Fibroblast of lung (primary cell): Measurements from ENCODE around the gene PDIA5.

Source experiments
- EZH2 ChIP-seq: IDR thresholded peaks from 2 replicates; pipeline ENCODE4 v1.5.1; 2012; ENCODE audit warnings: low read length, control low read depth, mild to moderate bottlenecking; ENCODE audit errors: missing control alignments
- TF ChIP-seq, protein P1 (sequence below), 2 donors: IDR thresholded peaks in 1 of 2; conservative IDR thresholded peaks in 1 of 2; 1 replicate in 1 of 2; 2 replicates in 1 of 2; pipeline ENCODE4 v1.5.1; 2011 to 2012; ENCODE audit warnings: low read length in 2 of 2, control low read depth in 1 of 2, inconsistent platforms in 1 of 2, low read depth in 1 of 2, mild to moderate bottlenecking in 1 of 2

DNA sequence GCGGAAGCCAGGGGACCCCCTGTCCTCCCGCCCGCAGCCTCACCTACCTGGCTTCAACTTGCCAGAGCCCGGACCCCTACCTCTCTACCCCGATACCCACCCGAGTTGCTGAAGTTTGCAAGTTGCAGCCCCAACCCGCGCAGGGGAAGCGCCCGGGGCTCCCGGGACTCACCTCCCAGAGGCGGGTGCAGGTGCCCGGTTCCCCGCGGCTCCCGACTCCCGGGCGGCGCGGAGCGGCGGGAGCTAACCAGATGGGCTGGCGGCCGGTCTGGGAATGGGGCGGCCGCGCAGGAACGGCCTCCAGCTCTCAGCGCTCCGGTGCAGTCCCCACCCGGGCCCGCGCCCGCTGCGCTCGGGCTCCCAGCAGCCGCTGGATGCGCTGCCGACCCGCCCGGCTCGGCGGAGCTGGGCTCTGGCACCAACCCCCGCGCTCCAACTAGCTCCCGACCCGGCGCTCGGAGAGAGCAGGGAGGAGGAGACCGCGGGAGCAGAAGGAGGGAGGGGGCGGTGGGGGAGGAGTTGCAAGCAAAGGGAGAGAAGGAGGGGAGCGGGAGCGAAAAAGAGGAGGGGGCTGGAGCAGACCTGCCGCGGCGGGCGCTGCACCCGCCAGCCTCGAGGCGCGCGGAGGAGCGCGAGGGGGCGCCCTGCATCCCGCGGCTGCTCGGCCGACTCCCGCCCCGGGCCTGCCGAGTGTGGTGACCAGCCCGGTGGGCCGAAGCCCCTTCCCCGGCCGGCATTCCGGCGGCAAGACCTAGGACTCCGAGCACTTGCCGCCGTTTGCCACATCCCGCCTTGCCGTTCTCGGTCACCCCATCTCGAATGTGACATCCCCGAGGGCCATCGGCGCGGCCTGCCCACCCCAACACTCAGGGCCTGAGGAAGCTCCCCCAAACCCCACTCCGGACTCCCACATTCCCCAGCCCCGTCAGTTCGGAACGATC lies 39.3 kb upstream of the PDIA5 start, which contains the start of gene SEMA5B:
- TF ChIP-seq, protein P1, sequence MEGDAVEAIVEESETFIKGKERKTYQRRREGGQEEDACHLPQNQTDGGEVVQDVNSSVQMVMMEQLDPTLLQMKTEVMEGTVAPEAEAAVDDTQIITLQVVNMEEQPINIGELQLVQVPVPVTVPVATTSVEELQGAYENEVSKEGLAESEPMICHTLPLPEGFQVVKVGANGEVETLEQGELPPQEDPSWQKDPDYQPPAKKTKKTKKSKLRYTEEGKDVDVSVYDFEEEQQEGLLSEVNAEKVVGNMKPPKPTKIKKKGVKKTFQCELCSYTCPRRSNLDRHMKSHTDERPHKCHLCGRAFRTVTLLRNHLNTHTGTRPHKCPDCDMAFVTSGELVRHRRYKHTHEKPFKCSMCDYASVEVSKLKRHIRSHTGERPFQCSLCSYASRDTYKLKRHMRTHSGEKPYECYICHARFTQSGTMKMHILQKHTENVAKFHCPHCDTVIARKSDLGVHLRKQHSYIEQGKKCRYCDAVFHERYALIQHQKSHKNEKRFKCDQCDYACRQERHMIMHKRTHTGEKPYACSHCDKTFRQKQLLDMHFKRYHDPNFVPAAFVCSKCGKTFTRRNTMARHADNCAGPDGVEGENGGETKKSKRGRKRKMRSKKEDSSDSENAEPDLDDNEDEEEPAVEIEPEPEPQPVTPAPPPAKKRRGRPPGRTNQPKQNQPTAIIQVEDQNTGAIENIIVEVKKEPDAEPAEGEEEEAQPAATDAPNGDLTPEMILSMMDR (conservative IDR thresholded peaks at IDR 0.05 in 1 of 2, IDR thresholded peaks at IDR 0.05 in 1 of 2; ENCODE audit: low read depth in 1 of 2, low read length in 2 of 2), result peak in 1 of 2 donors; percentile 18
- no peak for TF ChIP-seq EZH2
